Right lobe of liver (tissue), 6 donors: ENCODE results near the gene GTF2I. TPM values are rescaled to one million over a fixed set of nuclear protein-coding genes. Genes with fewer than 3 reads are reported as not detected.

Experiments
- ATAC-seq, 4 donors: fragments of 200-7000 bp; cut with Tn5 transposase; one replicate each; pipeline ENCODE4 v1.9.1; 2020; ENCODE audit warnings: mild to moderate bottlenecking in 4 of 4, moderate library complexity in 4 of 4
- DNase-seq, 3 donors: peaks; one replicate each; pipeline ENCODE4 v3.0.0-alpha.2; 2020
- H3K27ac ChIP-seq, 3 donors: fragments of 200-600 bp; one replicate each; pipeline ENCODE4 v1.8.0; 2022
- H3K27me3 ChIP-seq, 2 donors: fragments of 200-600 bp; one replicate each; pipeline ENCODE4 v1.8.0; 2022
- H3K36me3 ChIP-seq, 4 donors: fragments of 200-600 bp; sonication (generic) in 1 of 4; one replicate each; pipeline versions ENCODE4 v1.5.1 to v1.8.0; 2017 to 2022; ENCODE audit warnings: control low read depth in 1 of 4
- H3K4me1 ChIP-seq, 4 donors: fragments of 200-600 bp; sonication (generic) in 1 of 4; one replicate each; pipeline versions ENCODE4 v1.5.1 to v1.8.0; 2017 to 2022; ENCODE audit warnings: control low read depth in 1 of 4
- H3K4me3 ChIP-seq, 3 donors: fragments of 200-600 bp; one replicate each; pipeline ENCODE4 v1.8.0; 2022
- H3K9me3 ChIP-seq, 4 donors: fragments of 200-600 bp; sonication (generic) in 1 of 4; one replicate each; pipeline versions ENCODE4 v1.5.1 to v1.8.0; 2017 to 2022; ENCODE audit warnings: control low read depth in 1 of 4
- CTCF ChIP-seq, 4 donors: fragments of 200-600 bp in 3 of 4; fragments of 450-650 bp in 1 of 4; IDR thresholded peaks; one replicate each; pipeline versions ENCODE4 v1.5.1 to v1.8.0; 2016 to 2022; ENCODE audit warnings: antibody characterized with exemption in 4 of 4, mild to moderate bottlenecking in 2 of 4
- POLR2A ChIP-seq: fragments of 450-650 bp; IDR thresholded peaks from one replicate; pipeline ENCODE4 v1.6.1; 2017; ENCODE audit warnings: antibody characterized with exemption, mild to moderate bottlenecking
- WGBS: methylation state at CpG from one replicate; pipeline ENCODE4 v1.1.6; 2018; ENCODE audit warnings: low coverage, low lambda C conversion rate; ENCODE audit not compliant: insufficient coverage; ENCODE audit errors: missing lambda C conversion rate; 5-methylcytosine and 5-hydroxymethylcytosine counted together
- intact Hi-C, 2 donors: fragments of 100-400 bp; cut with DNase I; formaldehyde crosslinking; loops; one replicate each; pipeline versions ENCODE4 v1.11.2 to v1.14.1; 2022
- total RNA-seq, 6 experiments: library from RNA; depleted of rRNA in 2 of 6; stranded (reverse); fragments of >200 nt in 2 of 6; fragmentation: NEBNext Ultra II Directional in 3 of 6; extraction: Animal tissue kit (Norgen Biotek cat#: 25700) in 3 of 6; gene quantifications; one replicate each; pipeline versions ENCODE4 v1.1.0 to v1.2.4, GENCODE V29; 2016 to 2023
- donor health status: DM: no; HTN: yes; CAD: no.
- donor health status: DM: no; HTN: no; CAD: no.
- donor health status: DM: no; HTN: no; CAD: no.
- donor health status: DM: no; HTN: yes; CAD: no.
- donor health status: DM: no; HTN: yes; CAD: no.

Gene GTF2I
- total RNA-seq, 6 experiments from 2014 or later, result 59.0 to 116 (median 90.9) TPM

GRCh38 chr7:74653686-74654181 is 3.8 kb upstream of the GTF2I start:
- H3K9me3 ChIP-seq, result no peaks in the 10 kb centered on the region
- H3K27me3 ChIP-seq, result no peaks in the 10 kb centered on the region
- no peaks in the 10 kb centered on the region for H3K36me3 ChIP-seq
- WGBS, result 61% methylated on average over 11 of the region's 11 CpGs
- TF ChIP-seq CTCF (IDR thresholded peaks at IDR 0.05) (no peak), POLR2A (peak; percentile 24)
- ATAC-seq (peak in 2 of 4 donors; percentile 26 to 52), DNase-seq (peak in 1 of 3 donors; percentile 68)
- peak overlapping the region; percentile 18 to 42 (median 35) for H3K27ac ChIP-seq
- no peak overlapping the region for H3K4me3 ChIP-seq
- intact Hi-C loops, result no loop called here
- peaks cover 0 to 18% (median 3%) of the 10 kb centered on the region in 4 donors for H3K4me1 ChIP-seq

- no peak for DNase-seq
- peaks cover 0 to 28% (median 6%) of the 10 kb centered on the region in 4 donors for H3K4me1 ChIP-seq
- TF ChIP-seq POLR2A, result no peak
- no peak for TF ChIP-seq CTCF (IDR thresholded peaks at IDR 0.05)
Observed at GRCh38 chr7:74654811-74655210, 2.7 kb upstream of the GTF2I start.

GRCh38 chr7:74655324-74655723 is 2.2 kb upstream of the GTF2I start:
- Histone ChIP-seq H3K4me1 (peaks cover 0 to 33% (median 8%) of the 10 kb centered on the region in 4 donors), H3K4me3 (no peak overlapping the region), H3K36me3 (no peaks in the 10 kb centered on the region), H3K9me3 (no peaks in the 10 kb centered on the region), H3K27ac (peak overlapping the region in 1 of 3 donors; percentile 100), H3K27me3 (no peaks in the 10 kb centered on the region)
- WGBS, result 84% methylated on average over 8 of the region's 8 CpGs
- no peak for TF ChIP-seq CTCF (IDR thresholded peaks at IDR 0.05)
- intact Hi-C loops, result no loop called here
- DNase-seq, result no peak
- no peak for ATAC-seq

More at GRCh38 chr7:74654811-74655210, 2.7 kb upstream of the GTF2I start:
- intact Hi-C loops, result no loop called here
- Histone ChIP-seq H3K4me3 (no peak overlapping the region), H3K9me3 (no peaks in the 10 kb centered on the region), H3K27me3 (no peaks in the 10 kb centered on the region), H3K27ac (no peak overlapping the region), H3K36me3 (no peaks in the 10 kb centered on the region)
- 95% methylated on average over 5 of the region's 5 CpGs for WGBS
- ATAC-seq, result no peak

- Histone ChIP-seq H3K9me3 (no peaks in the 10 kb centered on the region), H3K36me3 (no peaks in the 10 kb centered on the region), H3K27ac (peak overlapping the region; percentile 88 to 100 (median 99)), H3K4me1 (peaks cover 0 to 38% (median 10%) of the 10 kb centered on the region in 4 donors), H3K4me3 (peak overlapping the region; percentile 95 to 99 (median 98)), H3K27me3 (no peaks in the 10 kb centered on the region)
- intact Hi-C loops, result no loop called here
- WGBS, result 40% methylated on average over 19 of the region's 21 CpGs
- DNase-seq, result no peak
- no peak for ATAC-seq
- TF ChIP-seq CTCF (IDR thresholded peaks at IDR 0.05) (no peak), POLR2A (no peak)
Observed at GRCh38 chr7:74655768-74656440, 1.6 kb upstream of the GTF2I start.
